Mammary epithelial cell (primary cell): Measurements from ENCODE around the gene MTMR10.

ENCODE experiments used
- CTCF ChIP-seq, 2 donors: IDR thresholded peaks in 1 of 2; conservative IDR thresholded peaks in 1 of 2; 2 replicates each; pipeline ENCODE4 v1.5.1; 2011 to 2012; ENCODE audit warnings: inconsistent platforms in 2 of 2, low read length in 2 of 2, mild to moderate bottlenecking in 2 of 2, control low read depth in 1 of 2, low read depth in 1 of 2; ENCODE audit not compliant: insufficient read depth in 1 of 2; ENCODE audit errors: extremely low read depth in 1 of 2
- EZH2 ChIP-seq: IDR thresholded peaks from 2 replicates; pipeline ENCODE4 v1.6.1; 2012; ENCODE audit warnings: low read length, inconsistent platforms, borderline replicate concordance

GRCh38 chr15:31037731-31038477 lies 46.5 kb upstream of the MTMR10 start:
- TF ChIP-seq CTCF (conservative IDR thresholded peaks at IDR 0.05 in 1 of 2, IDR thresholded peaks at IDR 0.05 in 1 of 2; ENCODE audit: extremely low read depth in 1 of 2, insufficient read depth in 1 of 2, low read depth in 1 of 2, low read length in 2 of 2) (no peak), EZH2 (no peak)
